Measurements from ENCODE around the gene RFTN2.

RFTN2 gene

GRCh38 chr2:197675711-197676188 lies 363 bp upstream of the RFTN2 start:
- no peaks in the 10 kb centered on the region for H4K20me1 ChIP-seq (ENCODE audit: insufficient read depth, low read length)
- TF ChIP-seq EZH2phosphoT487 (IDR thresholded peaks at IDR 0.05; ENCODE audit: low read length) (no peak), EZH2 (optimal IDR thresholded peaks at IDR 0.05; ENCODE audit: low read depth, low read length) (no peak)
- TF ChIP-seq, protein P1, sequence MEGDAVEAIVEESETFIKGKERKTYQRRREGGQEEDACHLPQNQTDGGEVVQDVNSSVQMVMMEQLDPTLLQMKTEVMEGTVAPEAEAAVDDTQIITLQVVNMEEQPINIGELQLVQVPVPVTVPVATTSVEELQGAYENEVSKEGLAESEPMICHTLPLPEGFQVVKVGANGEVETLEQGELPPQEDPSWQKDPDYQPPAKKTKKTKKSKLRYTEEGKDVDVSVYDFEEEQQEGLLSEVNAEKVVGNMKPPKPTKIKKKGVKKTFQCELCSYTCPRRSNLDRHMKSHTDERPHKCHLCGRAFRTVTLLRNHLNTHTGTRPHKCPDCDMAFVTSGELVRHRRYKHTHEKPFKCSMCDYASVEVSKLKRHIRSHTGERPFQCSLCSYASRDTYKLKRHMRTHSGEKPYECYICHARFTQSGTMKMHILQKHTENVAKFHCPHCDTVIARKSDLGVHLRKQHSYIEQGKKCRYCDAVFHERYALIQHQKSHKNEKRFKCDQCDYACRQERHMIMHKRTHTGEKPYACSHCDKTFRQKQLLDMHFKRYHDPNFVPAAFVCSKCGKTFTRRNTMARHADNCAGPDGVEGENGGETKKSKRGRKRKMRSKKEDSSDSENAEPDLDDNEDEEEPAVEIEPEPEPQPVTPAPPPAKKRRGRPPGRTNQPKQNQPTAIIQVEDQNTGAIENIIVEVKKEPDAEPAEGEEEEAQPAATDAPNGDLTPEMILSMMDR (IDR thresholded peaks at IDR 0.05; ENCODE audit: low read length), result no peak
- H3K9ac ChIP-seq (ENCODE audit: low read length), result no peak overlapping the region
- H3K4me3 ChIP-seq (ENCODE audit: low read length), result no peak overlapping the region
- no peaks in the 10 kb centered on the region for H3K79me2 ChIP-seq (ENCODE audit: low read length)
- H3F3A ChIP-seq (ENCODE audit: insufficient read depth, low read length), result no peaks in the 10 kb centered on the region
- no peaks in the 10 kb centered on the region for H3K9me3 ChIP-seq (replicated peaks; ENCODE audit: insufficient read depth, low read length)
- no peak for DNase-seq
- no peaks in the 10 kb centered on the region for H3K9me2 ChIP-seq (replicated peaks; ENCODE audit: insufficient read depth, low read length)
- H3K4me1 ChIP-seq (ENCODE audit: low read length), result no peaks in the 10 kb centered on the region
- H2AFZ ChIP-seq (ENCODE audit: low read length), result no peak overlapping the region
- no peaks in the 10 kb centered on the region for H3K36me3 ChIP-seq (replicated peaks; ENCODE audit: insufficient read depth, low read length)
- H3K4me2 ChIP-seq (ENCODE audit: low read depth, low read length), result no peak overlapping the region
- no peaks in the 10 kb centered on the region for H3K27me3 ChIP-seq (replicated peaks; ENCODE audit: insufficient read depth, low read length)
- H3K27ac ChIP-seq (ENCODE audit: low read length), result no peak overlapping the region

DNA sequence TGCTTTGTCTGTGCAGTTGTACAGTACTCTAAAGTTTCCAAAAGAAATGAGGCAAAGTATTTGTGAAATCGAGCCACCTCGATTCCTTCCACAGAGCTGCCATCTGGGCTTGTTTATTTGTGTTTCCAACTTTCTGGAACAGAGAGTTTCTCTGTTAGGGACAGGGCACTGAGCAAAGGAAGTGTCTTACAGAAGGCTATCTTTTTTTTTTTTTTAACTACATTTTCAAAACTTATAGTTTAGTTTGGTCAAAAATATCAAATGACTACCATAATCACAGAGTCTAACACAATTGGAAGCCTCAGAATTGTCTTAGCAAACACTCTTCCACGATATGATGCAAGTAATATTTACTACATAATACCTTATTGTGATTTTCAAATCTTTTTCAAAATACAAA lies 796 bp downstream of the RFTN2 start:
- Histone ChIP-seq H2AFZ (ENCODE audit: low read length) (no peak overlapping the region), H3K4me2 (ENCODE audit: low read depth, low read length) (no peak overlapping the region), H3K4me3 (ENCODE audit: low read length) (no peak overlapping the region), H3F3A (ENCODE audit: insufficient read depth, low read length) (no peaks in the 10 kb centered on the region), H3K27me3 (replicated peaks; ENCODE audit: insufficient read depth, low read length) (no peaks in the 10 kb centered on the region), H3K79me2 (ENCODE audit: low read length) (no peaks in the 10 kb centered on the region), H3K9me3 (replicated peaks; ENCODE audit: insufficient read depth, low read length) (no peaks in the 10 kb centered on the region), H3K36me3 (replicated peaks; ENCODE audit: insufficient read depth, low read length) (no peaks in the 10 kb centered on the region), H3K4me1 (ENCODE audit: low read length) (no peaks in the 10 kb centered on the region), H3K27ac (ENCODE audit: low read length) (no peak overlapping the region), H3K9me2 (replicated peaks; ENCODE audit: insufficient read depth, low read length) (no peaks in the 10 kb centered on the region), H4K20me1 (ENCODE audit: insufficient read depth, low read length) (no peaks in the 10 kb centered on the region), H3K9ac (ENCODE audit: low read length) (no peak overlapping the region)
- no peak for TF ChIP-seq EZH2phosphoT487 (IDR thresholded peaks at IDR 0.05; ENCODE audit: low read length)
- TF ChIP-seq EZH2 (optimal IDR thresholded peaks at IDR 0.05; ENCODE audit: low read depth, low read length), result no peak
- TF ChIP-seq, protein P1 (IDR thresholded peaks at IDR 0.05; ENCODE audit: low read length), result no peak
- no peak for DNase-seq

GRCh38 chr2:197674060-197674459 lies 1.3 kb downstream of the RFTN2 start:
- no peaks in the 10 kb centered on the region for H3K27me3 ChIP-seq (replicated peaks; ENCODE audit: insufficient read depth, low read length)
- no peak overlapping the region for H3K27ac ChIP-seq (ENCODE audit: low read length)
- no peak overlapping the region for H2AFZ ChIP-seq (ENCODE audit: low read length)
- H3K36me3 ChIP-seq (replicated peaks; ENCODE audit: insufficient read depth, low read length), result no peaks in the 10 kb centered on the region
- no peaks in the 10 kb centered on the region for H3K9me3 ChIP-seq (replicated peaks; ENCODE audit: insufficient read depth, low read length)
- no peak for DNase-seq
- no peaks in the 10 kb centered on the region for H4K20me1 ChIP-seq (ENCODE audit: insufficient read depth, low read length)
- no peaks in the 10 kb centered on the region for H3K79me2 ChIP-seq (ENCODE audit: low read length)
- H3K4me1 ChIP-seq (ENCODE audit: low read length), result 0 out of 2 replicates have a peak, but pooled peaks cover 3% of the 10 kb centered on the region
- no peak overlapping the region for H3K9ac ChIP-seq (ENCODE audit: low read length)
- no peak overlapping the region for H3K4me2 ChIP-seq (ENCODE audit: low read depth, low read length)
- TF ChIP-seq, protein P1 (IDR thresholded peaks at IDR 0.05; ENCODE audit: low read length), result no peak
- TF ChIP-seq EZH2phosphoT487 (IDR thresholded peaks at IDR 0.05; ENCODE audit: low read length) (no peak), EZH2 (optimal IDR thresholded peaks at IDR 0.05; ENCODE audit: low read depth, low read length) (no peak)
- no peaks in the 10 kb centered on the region for H3F3A ChIP-seq (ENCODE audit: insufficient read depth, low read length)
- H3K9me2 ChIP-seq (replicated peaks; ENCODE audit: insufficient read depth, low read length), result no peaks in the 10 kb centered on the region
- no peak overlapping the region for H3K4me3 ChIP-seq (ENCODE audit: low read length)
